ENCODE measurements around the gene IL6R. TPM values are rescaled to one million over a fixed set of nuclear protein-coding genes. Genes with fewer than 3 reads are reported as not detected.

The IL6R gene
- total RNA-seq, 1 donor from 2014 or later, result 2.8 TPM

- DNase-seq, result no peak
These were observed 22.3 kb downstream of the IL6R start for GRCh38 chr1:154427173-154428139.

- no peak for DNase-seq
These were observed 24.0 kb downstream of the IL6R start for GRCh38 chr1:154429118-154429517.

GRCh38 chr1:154429841-154430611, 24.9 kb downstream of the IL6R start:
- no peak for DNase-seq

GRCh38 chr1:154430903-154431302, 25.8 kb downstream of the IL6R start:
- no peak for DNase-seq

GRCh38 chr1:154431586-154432373, 26.6 kb downstream of the IL6R start:
- DNase-seq, result no peak

- DNase-seq, result no peak
These were observed 28.1 kb downstream of the IL6R start for GRCh38 chr1:154433161-154433764.

- no peak for DNase-seq
These were observed 29.4 kb downstream of the IL6R start for GRCh38 chr1:154434346-154435085.

GRCh38 chr1:154435599-154436200, 30.6 kb downstream of the IL6R start:
- no peak for DNase-seq

GRCh38 chr1:154436433-154436832, 31.3 kb downstream of the IL6R start:
- DNase-seq, result no peak

- DNase-seq, result no peak
These were observed 35.1 kb downstream of the IL6R start for GRCh38 chr1:154440036-154440804.

GRCh38 chr1:154441241-154441888, 36.2 kb downstream of the IL6R start:
- no peak for DNase-seq

- DNase-seq, result no peak
These were observed 37.0 kb downstream of the IL6R start for GRCh38 chr1:154442006-154442740.

GRCh38 chr1:154443274-154444013, 38.3 kb downstream of the IL6R start:
- DNase-seq, result no peak

GRCh38 chr1:154445040-154445472, 39.9 kb downstream of the IL6R start:
- no peak for DNase-seq

GRCh38 chr1:154446292-154446691, 41.1 kb downstream of the IL6R start:
- DNase-seq, result no peak

- DNase-seq, result no peak
These were observed 41.6 kb downstream of the IL6R start for GRCh38 chr1:154446789-154447188.

- DNase-seq, result no peak
These were observed 43.2 kb downstream of the IL6R start for GRCh38 chr1:154448331-154448811.

- DNase-seq, result no peak
These were observed 48.0 kb downstream of the IL6R start for GRCh38 chr1:154453161-154453560.

All from occipital lobe (tissue), 2 donors.